Natural killer cell (primary cell): ENCODE data around the gene SLC22A23. TPM values are rescaled to one million over a fixed set of nuclear protein-coding genes. Genes with fewer than 3 reads are reported as not detected.

ENCODE experiments used
- ATAC-seq, 3 donors: fragments of 150-1000 bp in 2 of 3; fragments of 200-7000 bp in 1 of 3; cut with Tn5 transposase; 1 replicate in 1 of 3; 2 replicates in 2 of 3; pipeline ENCODE4 v1.10.0; 2021; ENCODE audit warnings: mild to moderate bottlenecking in 2 of 3, moderate library complexity in 2 of 3
- DNase-seq, 2 donors: peaks; one replicate each; pipeline versions ENCODE4 v3.0.0 to v3.0.0-alpha.2; 2013 to 2021; ENCODE audit warnings: mixed read lengths in 1 of 2
- H3K27ac ChIP-seq: one replicate; pipeline ENCODE4 v1.5.1; 2013; ENCODE audit warnings: mild to moderate bottlenecking, low read length
- H3K27me3 ChIP-seq: one replicate; pipeline ENCODE4 v1.6.1; 2013; ENCODE audit warnings: low read length; ENCODE audit not compliant: control insufficient read depth, insufficient read depth
- H3K36me3 ChIP-seq: one replicate; pipeline ENCODE4 v1.6.1; 2013; ENCODE audit warnings: low read length; ENCODE audit not compliant: control insufficient read depth, insufficient read depth
- H3K4me1 ChIP-seq: one replicate; pipeline ENCODE4 v1.6.1; 2013; ENCODE audit warnings: low read length; ENCODE audit not compliant: control insufficient read depth, insufficient read depth
- H3K4me3 ChIP-seq: one replicate; pipeline ENCODE4 v1.5.1; 2013; ENCODE audit warnings: low read length
- H3K9me3 ChIP-seq: one replicate; pipeline ENCODE4 v1.6.1; 2013; ENCODE audit warnings: low read length; ENCODE audit not compliant: control insufficient read depth, insufficient read depth
- H3K27ac Mint-ChIP-seq, 2 donors: one replicate each; pipeline ENCODE4 v1.8.0; 2022; ENCODE audit warnings: mild to moderate bottlenecking in 2 of 2, mixed read lengths in 2 of 2, moderate library complexity in 1 of 2
- H3K27me3 Mint-ChIP-seq, 2 donors: one replicate each; pipeline ENCODE4 v1.8.0; 2022; ENCODE audit warnings: low read depth in 2 of 2, mixed read lengths in 2 of 2
- H3K36me3 Mint-ChIP-seq: one replicate; pipeline ENCODE4 v1.8.0; 2022; ENCODE audit warnings: mixed read lengths
- H3K4me1 Mint-ChIP-seq, 2 donors: one replicate each; pipeline ENCODE4 v1.8.0; 2022; ENCODE audit warnings: mixed read lengths in 2 of 2
- H3K4me3 Mint-ChIP-seq: one replicate; pipeline ENCODE4 v1.8.0; 2022; ENCODE audit warnings: mild to moderate bottlenecking, moderate library complexity, mixed read lengths
- H3K9me3 Mint-ChIP-seq, 2 donors: one replicate each; pipeline ENCODE4 v1.8.0; 2022; ENCODE audit warnings: mixed read lengths in 2 of 2
- CTCF ChIP-seq: fragments of 200-600 bp; IDR thresholded peaks from one replicate; pipeline ENCODE4 v1.8.0; 2022; ENCODE audit warnings: antibody characterized with exemption
- WGBS: methylation state at CpG from one replicate; pipeline ENCODE4 v1.1.7; 2013; ENCODE audit warnings: missing lambda C conversion rate; ENCODE audit not compliant: insufficient coverage; 5-methylcytosine and 5-hydroxymethylcytosine counted together
- intact Hi-C: fragments of 100-400 bp; cut with micrococcal nuclease; formaldehyde crosslinking; loops from one replicate; pipeline ENCODE4 v1.14.2; 2022
- total RNA-seq, 4 donors: library from RNA; stranded (reverse); fragments of 120-200 nt in 1 of 4; gene quantifications; one replicate each; pipeline versions ENCODE4 v1.2.3 to v1.2.4, GENCODE V29; 2013 to 2022

Gene SLC22A23
- total RNA-seq, 3 donors from 2014 or later (not counting 1 experiment from before 2014, with no cell fraction given): 0.24 to 0.79 (median 0.38) TPM

- Mint-ChIP-seq H3K4me3 (no peak overlapping the region), H3K4me1 (no peaks in the 10 kb centered on the region), H3K27me3 (peaks cover 14 to 31% of the 10 kb centered on the region in 2 donors), H3K36me3 (no peaks in the 10 kb centered on the region), H3K27ac (no peak overlapping the region), H3K9me3 (peaks cover 6 to 7% of the 10 kb centered on the region in 2 donors)
- intact Hi-C loops: no loop called here
- TF ChIP-seq CTCF: no peak
- Histone ChIP-seq H3K36me3 (no peaks in the 10 kb centered on the region), H3K27me3 (no peaks in the 10 kb centered on the region), H3K4me1 (no peaks in the 10 kb centered on the region), H3K9me3 (no peaks in the 10 kb centered on the region), H3K27ac (no peak overlapping the region), H3K4me3 (no peak overlapping the region)
- DNase-seq: no peak
- ATAC-seq: no peak
These were observed 23.2 kb upstream of the SLC22A23 start for GRCh38 chr6:3480009-3480408.

- WGBS: 94% methylated on average over 5 of the region's 5 CpGs
- Histone ChIP-seq H3K27me3 (no peaks in the 10 kb centered on the region), H3K9me3 (no peaks in the 10 kb centered on the region), H3K4me3 (no peak overlapping the region), H3K36me3 (no peaks in the 10 kb centered on the region), H3K27ac (no peak overlapping the region), H3K4me1 (no peaks in the 10 kb centered on the region)
- DNase-seq (no peak), ATAC-seq (no peak)
- intact Hi-C loops: no loop called here
- Mint-ChIP-seq H3K4me3 (no peak overlapping the region), H3K36me3 (no peaks in the 10 kb centered on the region), H3K27ac (no peak overlapping the region), H3K9me3 (no peaks in the 10 kb centered on the region), H3K4me1 (no peaks in the 10 kb centered on the region), H3K27me3 (peaks cover 4 to 12% of the 10 kb centered on the region in 2 donors)
- TF ChIP-seq CTCF: no peak
These were observed 16.9 kb upstream of the SLC22A23 start for GRCh38 chr6:3473773-3474172.

GRCh38 chr6:3471711-3472110 lies 14.9 kb upstream of the SLC22A23 start:
- WGBS: 100% methylated on average over 3 of the region's 3 CpGs
- no peak overlapping the region for H3K4me3 Mint-ChIP-seq
- H3K27me3 Mint-ChIP-seq: peaks cover 3% of the 10 kb centered on the region in 2 donors
- no peaks in the 10 kb centered on the region for H3K9me3 ChIP-seq
- no peaks in the 10 kb centered on the region for H3K4me1 ChIP-seq
- ATAC-seq: no peak
- H3K27ac ChIP-seq: no peak overlapping the region
- H3K4me3 ChIP-seq: no peak overlapping the region
- H3K9me3 Mint-ChIP-seq: no peaks in the 10 kb centered on the region
- DNase-seq: no peak
- H3K36me3 Mint-ChIP-seq: no peaks in the 10 kb centered on the region
- H3K4me1 Mint-ChIP-seq: no peaks in the 10 kb centered on the region
- H3K36me3 ChIP-seq: no peaks in the 10 kb centered on the region
- H3K27me3 ChIP-seq: no peaks in the 10 kb centered on the region
- intact Hi-C loops: no loop called here
- no peak for TF ChIP-seq CTCF
- no peak overlapping the region for H3K27ac Mint-ChIP-seq

- intact Hi-C loops: no loop called here
- Mint-ChIP-seq H3K4me3 (no peak overlapping the region), H3K27me3 (peaks cover 3 to 7% of the 10 kb centered on the region in 2 donors), H3K36me3 (no peaks in the 10 kb centered on the region), H3K4me1 (no peaks in the 10 kb centered on the region), H3K9me3 (no peaks in the 10 kb centered on the region), H3K27ac (no peak overlapping the region)
- Histone ChIP-seq H3K27ac (no peak overlapping the region), H3K4me1 (no peaks in the 10 kb centered on the region), H3K36me3 (no peaks in the 10 kb centered on the region), H3K4me3 (no peak overlapping the region), H3K9me3 (no peaks in the 10 kb centered on the region), H3K27me3 (no peaks in the 10 kb centered on the region)
- TF ChIP-seq CTCF: no peak
- 93% methylated on average over 4 of the region's 5 CpGs for WGBS
- DNase-seq (no peak), ATAC-seq (no peak)
These were observed 14.4 kb upstream of the SLC22A23 start for GRCh38 chr6:3471286-3471685.
